HS-5 (cell line): ENCODE results near the gene KREMEN1.

ENCODE experiments used
- DNase-seq: peaks from one replicate; pipeline ENCODE4 v3.0.0-alpha.2; 2012; ENCODE audit warnings: low read depth

Gene KREMEN1

GRCh38 chr22:29133603-29134133 lies 60.8 kb downstream of the KREMEN1 start:
- DNase-seq = no peak

GRCh38 chr22:29134448-29134847 lies 61.6 kb downstream of the KREMEN1 start:
- DNase-seq = no peak

- no peak for DNase-seq
Measured at GRCh38 chr22:29136782-29137700, 64.2 kb downstream of the KREMEN1 start.

GRCh38 chr22:29138556-29139305 lies 65.9 kb downstream of the KREMEN1 start:
- DNase-seq = no peak

- no peak for DNase-seq
Measured at GRCh38 chr22:29139965-29140782, 67.3 kb downstream of the KREMEN1 start.

- no peak for DNase-seq
Measured at GRCh38 chr22:29141078-29141688, 68.3 kb downstream of the KREMEN1 start.

GRCh38 chr22:29142116-29142515 lies 69.3 kb downstream of the KREMEN1 start:
- DNase-seq = no peak

GRCh38 chr22:29143941-29144785 lies 71.3 kb downstream of the KREMEN1 start:
- DNase-seq = no peak

GRCh38 chr22:29144786-29145160 lies 71.9 kb downstream of the KREMEN1 start:
- no peak for DNase-seq

GRCh38 chr22:29145321-29146072 lies 72.7 kb downstream of the KREMEN1 start:
- no peak for DNase-seq

GRCh38 chr22:29146091-29146560 lies 73.3 kb downstream of the KREMEN1 start:
- no peak for DNase-seq

- DNase-seq = no peak
Measured at GRCh38 chr22:29146771-29147170, 73.9 kb downstream of the KREMEN1 start.

- DNase-seq = no peak
Measured at GRCh38 chr22:29147331-29147899, 74.6 kb downstream of the KREMEN1 start.

GRCh38 chr22:29148036-29148435 lies 75.2 kb downstream of the KREMEN1 start:
- DNase-seq = no peak

- DNase-seq = no peak
Measured at GRCh38 chr22:29148826-29149225, 76.0 kb downstream of the KREMEN1 start.

- no peak for DNase-seq
Measured at GRCh38 chr22:29149841-29150555, 77.2 kb downstream of the KREMEN1 start.

- no peak for DNase-seq
Measured at GRCh38 chr22:29150701-29151100, 77.9 kb downstream of the KREMEN1 start.

GRCh38 chr22:29151316-29151715 lies 78.5 kb downstream of the KREMEN1 start:
- no peak for DNase-seq
